K562 (cell line): ENCODE data around the gene RNF138.

Source experiments
- CREB1 ChIP-seq, 2 experiments: sonication (generic) in 1 of 2; formaldehyde crosslinking in 1 of 2; IDR thresholded peaks; 2 replicates each; pipeline versions ENCODE4 v1.6.1 to v1.8.0; 2012 to 2022; ENCODE audit warnings: inconsistent platforms in 1 of 2, mild to moderate bottlenecking in 1 of 2, missing genetic modification reagents in 1 of 2, moderate library complexity in 1 of 2
- PHF8 ChIP-seq: fragments of 200-600 bp; sonication (generic); IDR thresholded peaks from 2 replicates; pipeline ENCODE4 v1.6.1; 2012; ENCODE audit warnings: mixed run types, mild to moderate bottlenecking, inconsistent platforms, low read length, moderate library complexity, borderline replicate concordance

GRCh38 chr18:32095192-32095899, 3.7 kb downstream of the RNF138 start:
- no peak for TF ChIP-seq PHF8
- TF ChIP-seq CREB1 (IDR thresholded peaks at IDR 0.05), result no peak
- no peak for TF ChIP-seq CREB1 (CRISPR knock-in tag; IDR thresholded peaks at IDR 0.05)
